GM18867 (cell line): Measurements from ENCODE around the gene CD244.
A peak's percentile ranks its signal among the peaks of the same experiment; 100 is the strongest.
"Not testable (repeated sequence)": the region's sequence is repeated elsewhere in the genome, so short reads cannot be mapped to it uniquely, and the experiment has no call there.

Experiments
- ATAC-seq: cut with Tn5 transposase; IDR thresholded peaks from one replicate; pipeline ENCODE4 v1.9.1; 2021; ENCODE audit warnings: mild to moderate bottlenecking, moderate library complexity; ENCODE audit not compliant: unreplicated experiment

Gene CD244, protein sequence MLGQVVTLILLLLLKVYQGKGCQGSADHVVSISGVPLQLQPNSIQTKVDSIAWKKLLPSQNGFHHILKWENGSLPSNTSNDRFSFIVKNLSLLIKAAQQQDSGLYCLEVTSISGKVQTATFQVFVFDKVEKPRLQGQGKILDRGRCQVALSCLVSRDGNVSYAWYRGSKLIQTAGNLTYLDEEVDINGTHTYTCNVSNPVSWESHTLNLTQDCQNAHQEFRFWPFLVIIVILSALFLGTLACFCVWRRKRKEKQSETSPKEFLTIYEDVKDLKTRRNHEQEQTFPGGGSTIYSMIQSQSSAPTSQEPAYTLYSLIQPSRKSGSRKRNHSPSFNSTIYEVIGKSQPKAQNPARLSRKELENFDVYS

DNA sequence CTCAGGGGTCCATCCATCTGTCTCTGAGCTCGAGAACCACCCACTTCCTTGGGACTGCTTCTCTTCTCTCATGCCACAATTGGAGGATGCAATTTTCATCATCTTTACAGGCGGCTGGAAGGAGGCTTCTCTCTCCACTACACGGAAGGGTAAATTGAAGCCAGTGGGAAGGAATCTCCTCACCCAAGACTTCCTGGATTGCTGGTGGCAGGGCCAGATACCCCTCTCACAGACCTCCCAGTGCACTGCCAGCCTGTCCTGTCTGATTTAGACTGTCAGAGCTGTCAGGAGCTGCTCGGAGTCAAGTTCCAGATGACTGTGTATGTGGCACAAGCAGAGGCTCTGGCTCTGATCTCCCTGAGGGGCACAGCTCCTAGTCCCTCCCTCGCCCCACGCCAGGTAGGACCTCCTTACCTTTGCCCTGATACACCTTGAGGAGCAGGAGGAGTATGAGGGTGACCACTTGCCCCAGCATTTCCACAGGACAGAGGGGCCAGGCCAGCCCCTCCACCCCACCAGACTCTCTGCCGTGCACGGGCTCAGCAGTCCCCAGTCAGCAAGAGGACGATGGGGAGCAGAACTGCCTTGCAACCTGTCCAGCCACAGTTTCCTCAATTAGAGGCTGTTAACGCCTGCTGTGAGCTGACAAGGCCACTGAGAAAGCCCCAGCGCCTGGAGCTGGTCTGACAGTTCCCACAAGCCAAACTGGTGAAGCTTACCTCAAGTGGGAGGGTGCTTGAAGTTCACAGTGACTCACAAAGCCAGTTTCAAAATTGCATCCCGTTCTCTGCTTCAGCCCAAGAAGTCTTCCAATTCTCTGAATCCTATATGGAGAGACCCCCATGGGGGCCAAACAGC, at the start of gene CD244:
Gene CD244 (minus strand): TSS at position 685 of the 858 bp plus-strand sequence. CDS start 210 bp downstream, at position 475.
- peak; percentile 71 for ATAC-seq

DNA sequence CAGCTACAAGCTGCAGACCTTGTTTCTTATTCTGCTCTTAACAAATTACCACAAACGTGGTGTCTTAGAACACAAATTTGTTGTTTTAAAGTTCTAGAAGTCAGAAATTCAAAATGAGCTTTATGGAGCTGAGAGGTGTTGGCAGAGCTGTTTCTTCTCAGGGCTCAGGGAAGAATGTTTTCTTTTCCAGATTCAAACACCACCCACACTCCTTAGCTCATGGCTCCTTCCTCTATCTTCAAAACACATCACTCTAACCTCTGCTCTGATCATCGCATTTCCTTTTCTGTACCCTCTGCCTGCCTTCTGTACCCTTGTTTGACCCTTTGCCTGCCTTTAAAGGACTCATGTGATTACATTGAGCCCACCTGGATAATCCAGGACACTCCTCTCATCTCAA, 49.2 kb upstream of the CD244 start:
- ATAC-seq = no peak

GRCh38 chr1:160911441-160911840, 48.8 kb upstream of the CD244 start:
- no peak for ATAC-seq

GRCh38 chr1:160910170-160910750, 47.6 kb upstream of the CD244 start:
- ATAC-seq = no peak

- no peak for ATAC-seq
Measured at GRCh38 chr1:160907976-160908375, 45.3 kb upstream of the CD244 start.

DNA sequence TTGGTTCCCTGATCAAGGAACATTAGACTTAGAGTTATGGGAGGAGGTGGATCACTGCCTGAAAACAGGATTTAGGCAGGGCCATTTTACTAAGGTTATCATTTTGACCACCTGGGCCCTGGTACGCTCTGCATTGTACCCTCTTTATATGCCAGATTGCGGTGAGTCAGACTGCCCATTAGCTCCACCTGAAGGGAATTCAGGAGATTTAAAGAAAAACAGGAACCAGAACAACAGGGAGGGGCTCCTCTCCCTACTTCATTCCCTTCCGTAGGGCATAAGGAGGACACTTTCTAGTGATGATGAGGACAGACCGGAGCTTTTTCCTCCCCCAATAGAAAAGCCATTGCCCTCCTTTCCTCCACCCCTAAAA, 42.9 kb upstream of the CD244 start:
- ATAC-seq = no peak

DNA sequence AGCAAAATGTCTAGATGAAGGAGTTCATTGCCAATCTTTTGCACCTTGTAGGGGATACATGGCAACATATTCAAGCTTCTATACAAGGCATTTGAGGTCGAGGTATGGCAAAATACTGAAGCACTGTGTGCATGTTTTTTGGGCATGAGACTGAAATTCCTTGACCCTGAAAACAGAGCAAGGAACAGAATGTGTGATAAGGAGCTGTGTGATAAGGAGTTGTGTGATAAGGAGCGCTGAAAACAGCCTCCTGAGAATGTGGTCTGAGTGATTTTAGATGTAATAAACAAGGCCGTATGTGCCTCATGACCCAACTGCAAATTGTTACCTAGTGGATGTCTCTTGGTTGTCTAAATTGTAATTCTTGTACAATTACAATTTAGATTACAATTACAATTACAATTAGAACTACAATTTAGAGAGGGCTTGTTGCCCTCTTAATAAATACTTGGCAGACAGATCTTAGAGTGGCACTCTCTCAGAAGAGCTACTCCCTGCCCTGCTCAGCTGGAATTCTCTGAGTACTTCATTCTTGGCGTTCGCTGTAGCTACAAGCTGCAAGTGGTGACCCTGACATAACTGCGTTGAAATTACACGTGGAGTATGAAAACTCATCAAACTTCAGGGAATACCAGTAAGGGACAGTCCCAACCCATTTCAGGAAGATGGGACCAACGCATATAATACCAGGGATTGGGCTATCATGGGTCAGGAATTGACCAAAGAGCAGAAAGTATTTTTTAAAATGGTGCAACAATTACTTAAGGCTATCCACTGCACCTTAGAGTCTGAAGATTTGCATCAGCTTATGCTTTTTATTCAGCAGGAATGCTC, 42.3 kb upstream of the CD244 start:
- ATAC-seq = no peak

- not testable (repeated sequence) for ATAC-seq
Measured at GRCh38 chr1:160902251-160902650, 39.6 kb upstream of the CD244 start.

DNA sequence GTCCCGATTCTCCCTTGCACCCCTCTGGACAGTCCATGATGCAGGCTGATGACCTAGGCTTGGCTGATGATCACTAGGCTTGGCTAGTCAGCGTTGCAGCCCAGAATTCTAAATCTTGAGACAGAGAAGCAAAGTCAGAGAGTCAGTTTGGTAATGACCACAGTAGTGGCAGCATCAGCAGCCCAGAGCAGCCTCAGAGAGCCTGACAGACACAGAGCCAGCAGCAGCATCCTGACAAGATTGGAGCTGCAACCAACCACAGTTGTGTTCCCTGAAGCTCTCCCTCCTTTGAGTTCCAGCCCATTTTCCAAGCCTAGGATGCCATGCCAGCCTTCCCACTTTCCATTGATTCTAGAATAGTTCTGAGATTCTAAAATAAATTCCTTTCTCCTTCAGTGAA, 39.1 kb upstream of the CD244 start:
- no peak for ATAC-seq

GRCh38 chr1:160900683-160901082, 38.0 kb upstream of the CD244 start:
- ATAC-seq = not testable (repeated sequence)

DNA sequence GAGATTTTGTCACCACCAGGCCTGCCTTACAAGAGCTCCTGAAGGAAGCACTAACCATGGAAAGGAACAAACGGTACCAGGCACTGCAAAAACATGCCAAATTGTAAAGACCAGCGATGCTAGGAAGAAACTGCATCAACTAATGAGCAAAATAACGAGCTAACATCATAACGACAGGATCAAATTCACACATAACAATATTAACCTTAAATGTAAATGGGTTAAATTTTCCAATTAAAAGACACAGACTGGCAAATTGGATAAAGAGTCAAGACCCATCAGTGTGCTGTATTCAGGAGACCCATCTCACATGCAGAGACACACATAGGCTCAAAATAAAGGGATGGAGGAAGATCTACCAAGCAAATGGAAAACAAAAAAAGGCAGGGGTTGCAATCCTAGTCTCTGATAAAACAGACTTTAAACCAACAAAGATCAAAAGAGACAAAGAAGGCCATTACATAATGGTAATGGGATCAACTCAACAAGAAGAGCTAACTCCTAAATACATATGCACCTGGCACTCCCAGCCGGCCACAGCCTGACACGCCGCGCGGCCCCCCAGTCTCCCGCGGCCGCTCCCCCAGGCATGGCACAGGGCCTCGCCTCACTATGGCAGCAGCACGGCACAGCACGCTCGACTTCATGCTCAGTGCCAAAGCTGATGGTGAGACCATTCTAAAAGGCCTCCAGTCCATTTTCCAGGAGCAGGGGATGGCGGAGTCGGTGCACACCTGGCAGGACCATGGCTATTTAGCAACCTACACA, 31.9 kb upstream of the CD244 start:
- not testable (repeated sequence) for ATAC-seq

- ATAC-seq = no peak
Measured at GRCh38 chr1:160891474-160891873, 28.8 kb upstream of the CD244 start.

DNA sequence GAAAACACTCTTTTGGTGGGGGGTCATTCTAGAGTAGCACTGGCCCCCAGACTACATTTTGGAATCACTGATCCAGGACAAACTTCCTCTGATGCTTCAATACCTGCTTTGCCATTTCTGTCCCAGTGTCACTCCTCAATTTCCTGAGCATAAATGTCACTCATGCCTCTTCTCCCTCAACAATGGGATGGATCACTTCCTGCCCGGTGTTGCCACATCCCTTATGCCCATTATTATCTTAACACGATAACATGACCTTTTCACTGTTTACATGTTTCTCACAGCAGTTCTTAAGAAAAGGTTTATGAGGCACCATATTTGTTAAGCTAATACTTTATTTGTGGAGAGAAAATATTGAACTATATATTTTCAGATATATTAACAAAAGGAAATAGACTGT, 26.2 kb upstream of the CD244 start:
- no peak for ATAC-seq

DNA sequence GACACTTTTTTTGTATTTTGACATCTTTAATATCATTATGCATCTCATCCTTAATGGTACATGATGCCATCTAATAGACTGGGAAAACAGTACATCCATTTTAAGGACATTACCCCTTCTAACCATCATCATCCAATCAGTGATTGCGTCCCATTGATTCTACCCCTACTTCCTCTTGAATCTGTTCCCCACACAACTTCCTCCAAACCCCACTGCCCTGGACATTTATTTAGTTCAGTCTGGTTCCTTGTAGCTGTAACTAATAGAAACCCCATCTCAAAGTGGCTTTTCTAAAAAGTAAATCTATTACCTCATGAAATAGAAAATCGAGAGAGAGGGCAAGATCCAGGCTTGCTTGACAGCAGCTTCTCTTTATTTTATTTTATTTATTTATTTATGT, 24.4 kb upstream of the CD244 start:
- no peak for ATAC-seq

- ATAC-seq = no peak
Measured at GRCh38 chr1:160885042-160885441, 22.4 kb upstream of the CD244 start, which contains the start of gene ITLN1. Gene ITLN1 (minus strand): TSS chr1:160885180. CDS start chr1:160884877, 303 bp downstream.

DNA sequence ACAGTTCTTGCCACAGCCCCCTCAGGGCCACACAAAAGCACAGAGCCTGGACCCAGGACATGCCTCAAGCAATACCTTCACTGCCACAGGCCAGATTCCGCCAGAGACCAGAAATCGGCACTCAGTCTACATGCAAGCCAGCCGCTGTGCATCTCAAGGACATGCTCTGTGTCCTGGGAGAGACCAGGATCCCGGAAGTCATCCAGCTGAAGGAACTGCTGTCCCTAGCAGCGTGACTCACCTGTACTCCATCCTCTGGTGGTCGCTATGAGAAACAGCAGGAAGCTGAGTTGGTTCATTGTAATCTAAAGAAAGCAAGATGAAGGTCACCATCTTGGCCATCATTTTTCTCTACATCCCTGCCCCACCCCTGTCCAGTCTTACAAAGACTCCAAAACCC, 21.9 kb upstream of the CD244 start:
- peak; percentile 50 for ATAC-seq

- no peak for ATAC-seq
Measured at GRCh38 chr1:160883581-160884513, 21.2 kb upstream of the CD244 start.

DNA sequence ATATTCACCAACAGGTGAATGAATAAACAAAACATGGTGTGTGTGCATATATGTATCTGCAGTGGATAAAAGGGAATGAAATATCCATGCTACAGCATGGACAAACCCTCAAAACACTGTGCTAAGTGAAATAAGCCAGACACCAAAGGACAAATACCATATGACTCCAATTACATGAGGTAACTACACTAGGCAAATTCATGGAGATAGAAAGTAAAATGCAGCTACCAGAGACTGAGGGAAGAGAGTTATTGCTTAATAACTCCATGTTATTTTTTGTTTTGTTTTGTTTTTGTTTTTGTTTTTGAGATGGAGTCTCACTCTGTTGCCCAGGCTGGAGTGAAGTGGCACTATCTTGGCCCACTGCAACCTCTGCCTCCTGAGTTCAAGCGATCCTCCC, 19.9 kb upstream of the CD244 start:
- ATAC-seq = no peak

GRCh38 chr1:160881264-160881663, 18.6 kb upstream of the CD244 start:
- ATAC-seq = not testable (repeated sequence)
